Myocyte (in vitro differentiated cells): Measurements from ENCODE around the gene SFXN5. TPM values are rescaled to one million over a fixed set of nuclear protein-coding genes. Genes with fewer than 3 reads are reported as not detected.
A peak's percentile ranks its signal among the peaks of the same experiment; 100 is the strongest.

Source experiments
- DNase-seq: peaks from one replicate; pipeline ENCODE4 v3.0.0-alpha.2; 2012; ENCODE audit warnings: low read depth
- total RNA-seq: library from RNA; depleted of rRNA; stranded (reverse); fragments of >200 nt; gene quantifications from 2 replicates; pipeline ENCODE4 v1.2.3, GENCODE V29; 2014

SFXN5 gene
- total RNA-seq, 1 donor from 2014 or later = 9.5 TPM

- no peak for DNase-seq
These were observed 18.0 kb downstream of the SFXN5 start for GRCh38 chr2:73053316-73054114.

- peak; percentile 39 for DNase-seq
These were observed 21.4 kb downstream of the SFXN5 start for GRCh38 chr2:73050121-73050545.

- no peak for DNase-seq
These were observed 27.3 kb downstream of the SFXN5 start for GRCh38 chr2:73043929-73044832.

- no peak for DNase-seq
These were observed 28.2 kb downstream of the SFXN5 start for GRCh38 chr2:73043276-73043675.

GRCh38 chr2:73037947-73038585 lies 33.4 kb downstream of the SFXN5 start:
- no peak for DNase-seq

GRCh38 chr2:73036766-73037165 lies 34.7 kb downstream of the SFXN5 start:
- no peak for DNase-seq

GRCh38 chr2:73035899-73036711 lies 35.4 kb downstream of the SFXN5 start:
- no peak for DNase-seq

- no peak for DNase-seq
These were observed 36.7 kb downstream of the SFXN5 start for GRCh38 chr2:73034661-73035375.

GRCh38 chr2:73033766-73034381 lies 37.6 kb downstream of the SFXN5 start:
- DNase-seq = no peak

- no peak for DNase-seq
These were observed 38.3 kb downstream of the SFXN5 start for GRCh38 chr2:73033142-73033765.

GRCh38 chr2:73032702-73033097 lies 38.8 kb downstream of the SFXN5 start:
- no peak for DNase-seq

GRCh38 chr2:73031725-73032701 lies 39.5 kb downstream of the SFXN5 start:
- no peak for DNase-seq

- DNase-seq = no peak
These were observed 40.3 kb downstream of the SFXN5 start for GRCh38 chr2:73031095-73031678.

- DNase-seq = no peak
These were observed 42.7 kb downstream of the SFXN5 start for GRCh38 chr2:73028841-73029240.

- DNase-seq = no peak
These were observed 44.2 kb downstream of the SFXN5 start for GRCh38 chr2:73027340-73027739.

- no peak for DNase-seq
These were observed 48.0 kb downstream of the SFXN5 start for GRCh38 chr2:73023497-73023896.

GRCh38 chr2:73022024-73022568 lies 49.4 kb downstream of the SFXN5 start:
- no peak for DNase-seq
